GM12873 (cell line): Measurements from ENCODE around the gene MAST4.

Experiments
- TF ChIP-seq, protein P1 (sequence below): IDR thresholded peaks from 2 replicates; pipeline ENCODE4 v1.5.1; 2012; ENCODE audit warnings: low read depth, mild to moderate bottlenecking, moderate library complexity, low read length, control low read depth; ENCODE audit not compliant: insufficient read depth; ENCODE audit errors: missing control alignments

Gene MAST4

DNA sequence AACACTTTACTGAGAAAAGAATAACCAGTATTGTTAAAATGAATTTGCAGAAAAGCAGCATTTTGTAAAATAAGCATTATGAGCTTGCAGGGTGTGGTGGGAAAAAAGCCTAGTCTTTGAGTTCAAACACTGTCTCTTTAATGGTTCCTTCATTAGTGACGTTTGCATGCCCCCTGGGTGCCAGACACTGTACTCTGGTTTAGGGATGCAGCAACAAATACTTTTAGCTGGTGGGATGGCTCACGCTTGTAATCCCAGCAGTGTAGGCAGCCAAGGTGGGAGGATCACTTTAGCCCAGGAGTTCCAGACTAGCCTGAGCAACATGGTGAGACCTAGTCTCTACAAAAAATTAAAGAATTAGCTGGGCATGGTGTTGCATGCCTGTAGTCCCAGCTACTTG, 62.3 kb downstream of the MAST4 start:
- TF ChIP-seq, protein P1, sequence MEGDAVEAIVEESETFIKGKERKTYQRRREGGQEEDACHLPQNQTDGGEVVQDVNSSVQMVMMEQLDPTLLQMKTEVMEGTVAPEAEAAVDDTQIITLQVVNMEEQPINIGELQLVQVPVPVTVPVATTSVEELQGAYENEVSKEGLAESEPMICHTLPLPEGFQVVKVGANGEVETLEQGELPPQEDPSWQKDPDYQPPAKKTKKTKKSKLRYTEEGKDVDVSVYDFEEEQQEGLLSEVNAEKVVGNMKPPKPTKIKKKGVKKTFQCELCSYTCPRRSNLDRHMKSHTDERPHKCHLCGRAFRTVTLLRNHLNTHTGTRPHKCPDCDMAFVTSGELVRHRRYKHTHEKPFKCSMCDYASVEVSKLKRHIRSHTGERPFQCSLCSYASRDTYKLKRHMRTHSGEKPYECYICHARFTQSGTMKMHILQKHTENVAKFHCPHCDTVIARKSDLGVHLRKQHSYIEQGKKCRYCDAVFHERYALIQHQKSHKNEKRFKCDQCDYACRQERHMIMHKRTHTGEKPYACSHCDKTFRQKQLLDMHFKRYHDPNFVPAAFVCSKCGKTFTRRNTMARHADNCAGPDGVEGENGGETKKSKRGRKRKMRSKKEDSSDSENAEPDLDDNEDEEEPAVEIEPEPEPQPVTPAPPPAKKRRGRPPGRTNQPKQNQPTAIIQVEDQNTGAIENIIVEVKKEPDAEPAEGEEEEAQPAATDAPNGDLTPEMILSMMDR = no peak

DNA sequence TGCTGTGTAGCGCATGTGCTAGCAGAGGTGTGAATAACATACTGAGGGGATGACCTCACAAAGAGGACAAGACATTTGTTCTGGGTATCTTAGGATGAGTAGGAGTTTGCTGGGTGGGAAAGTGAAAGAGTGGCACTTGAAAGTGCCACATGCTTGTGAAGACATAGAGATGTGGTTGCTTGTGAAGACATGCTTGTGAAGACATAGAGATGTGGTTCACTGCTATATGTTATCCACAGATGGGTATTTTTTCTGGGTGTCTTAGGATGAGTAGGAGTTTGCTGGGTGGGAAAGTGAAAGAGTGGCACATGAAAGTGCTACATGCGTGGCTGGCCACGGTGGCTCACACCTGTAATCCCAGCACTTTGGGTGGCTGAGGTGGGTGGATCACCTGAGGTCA, 63.6 kb downstream of the MAST4 start:
- TF ChIP-seq, protein P1 = no peak

DNA sequence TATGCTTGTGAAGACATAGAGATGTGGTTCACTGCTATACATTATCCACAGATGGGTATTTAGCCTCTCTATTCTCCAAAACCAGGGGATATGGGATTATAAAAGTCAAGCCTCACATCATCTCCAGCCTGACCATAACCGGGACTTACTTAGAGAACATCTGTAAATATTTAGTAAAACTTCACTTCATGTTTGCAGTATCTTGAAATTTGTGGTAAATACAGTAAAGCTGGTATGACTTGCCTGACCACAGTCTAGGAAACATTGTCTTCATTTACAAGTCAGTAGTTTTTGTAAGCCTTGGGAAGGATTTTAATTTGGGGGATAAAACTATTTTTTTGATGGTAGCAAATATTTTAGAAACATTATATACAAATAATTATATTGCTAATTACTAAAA, 64.2 kb downstream of the MAST4 start:
- TF ChIP-seq, protein P1 = no peak

DNA sequence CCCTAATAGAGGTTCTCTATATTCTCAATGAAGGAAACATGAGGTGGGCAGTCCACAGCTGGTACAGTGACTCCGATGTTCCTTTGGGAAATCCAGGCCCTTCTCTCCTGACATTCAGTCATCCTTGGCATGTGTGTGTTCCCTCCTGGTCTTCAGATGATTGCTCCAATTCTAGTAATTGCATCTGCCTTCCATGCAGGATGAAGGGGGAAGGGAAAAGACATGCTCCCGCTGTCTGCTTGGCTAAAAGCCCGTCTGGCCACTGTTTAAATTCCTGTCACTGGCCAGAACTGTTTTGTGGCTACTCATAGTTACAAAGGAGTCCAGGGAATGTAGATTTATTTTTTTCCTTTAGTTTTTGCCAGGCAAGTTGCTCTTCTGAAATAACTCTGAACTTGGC, 65.0 kb downstream of the MAST4 start:
- TF ChIP-seq, protein P1 = no peak

DNA sequence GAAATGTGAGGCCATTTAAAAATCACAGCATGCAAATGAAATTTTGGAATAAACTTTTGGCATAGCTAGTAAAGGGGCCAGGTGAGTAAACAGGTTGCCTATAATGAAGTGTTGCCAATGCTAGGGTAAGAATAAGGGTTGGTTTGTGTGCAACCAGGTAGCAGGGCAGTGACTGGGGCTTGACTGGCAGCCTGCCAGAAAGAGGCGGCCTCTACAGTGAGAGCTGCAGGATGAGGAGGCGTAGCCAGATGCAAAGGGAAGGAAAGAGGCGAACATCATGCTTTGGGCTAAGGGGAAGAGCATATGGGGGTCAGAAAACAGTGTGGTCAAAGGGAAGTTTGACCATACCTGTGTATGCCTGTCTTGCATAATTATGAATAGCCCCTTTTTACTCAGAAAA, 70.6 kb downstream of the MAST4 start:
- TF ChIP-seq, protein P1 = no peak

DNA sequence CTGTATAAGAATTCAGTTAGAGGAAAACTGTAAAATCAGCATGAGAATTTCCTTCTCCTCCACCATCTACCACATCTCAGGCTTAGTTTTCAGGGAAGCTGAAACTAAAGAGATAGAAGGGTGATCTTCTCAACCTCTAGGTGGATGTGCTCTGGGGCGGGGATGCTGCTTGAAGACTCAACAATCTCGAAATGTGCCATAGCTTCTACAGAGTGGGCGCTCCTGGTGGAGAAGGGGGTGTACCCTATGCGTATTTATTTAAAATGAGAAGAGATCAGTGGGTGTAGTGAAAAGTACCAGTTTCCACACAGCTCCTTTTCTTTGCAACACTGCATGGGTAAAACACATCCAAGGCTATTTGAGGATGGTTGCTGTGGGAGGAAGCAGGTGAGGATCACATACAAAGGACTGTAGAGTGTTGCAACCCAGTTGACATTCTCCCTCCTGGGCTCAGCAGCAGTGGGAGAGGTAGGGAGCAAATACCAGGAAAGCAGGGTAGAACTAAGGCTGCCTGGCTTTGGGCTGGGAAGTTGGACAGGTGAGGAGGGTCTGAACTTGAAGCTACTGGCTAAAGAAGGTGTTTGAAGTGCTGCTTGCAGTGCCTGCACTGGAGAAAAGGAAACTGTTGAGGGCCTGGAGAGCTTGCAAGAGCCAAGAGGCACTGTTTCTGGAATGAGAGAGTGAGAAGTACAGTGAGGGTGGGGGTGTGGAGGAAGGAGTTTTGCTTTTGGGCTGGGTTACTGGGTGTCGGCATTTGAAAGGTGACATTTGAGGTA, 73.1 kb downstream of the MAST4 start:
- TF ChIP-seq, protein P1 = no peak

DNA sequence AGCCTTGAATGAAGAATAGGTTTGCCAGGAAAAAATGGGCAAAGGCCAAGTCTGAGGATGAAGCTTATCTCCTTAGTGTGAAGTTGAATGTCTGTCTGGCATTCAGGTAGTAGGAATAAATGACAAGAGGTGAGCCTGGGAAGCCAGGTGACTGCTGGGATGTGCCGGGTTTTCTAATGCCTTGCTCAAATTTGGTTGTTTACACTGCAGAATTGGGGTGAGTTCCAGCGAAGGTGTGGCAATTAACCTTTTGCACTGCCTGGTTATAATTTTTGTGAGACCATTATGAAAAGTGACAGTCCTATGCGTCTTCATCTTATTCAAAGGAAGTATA, 73.6 kb downstream of the MAST4 start:
- TF ChIP-seq, protein P1 = no peak
